GM18499 (cell line): ENCODE data around the gene DNAH2.
"Not testable (repeated sequence)": the region's sequence is repeated elsewhere in the genome, so short reads cannot be mapped to it uniquely, and the experiment has no call there.

Source experiments
- ATAC-seq: cut with Tn5 transposase; IDR thresholded peaks from one replicate; pipeline ENCODE4 v1.9.1; 2021; ENCODE audit warnings: moderate number of reproducible peaks; ENCODE audit not compliant: insufficient read depth, unreplicated experiment

The DNAH2 gene

DNA sequence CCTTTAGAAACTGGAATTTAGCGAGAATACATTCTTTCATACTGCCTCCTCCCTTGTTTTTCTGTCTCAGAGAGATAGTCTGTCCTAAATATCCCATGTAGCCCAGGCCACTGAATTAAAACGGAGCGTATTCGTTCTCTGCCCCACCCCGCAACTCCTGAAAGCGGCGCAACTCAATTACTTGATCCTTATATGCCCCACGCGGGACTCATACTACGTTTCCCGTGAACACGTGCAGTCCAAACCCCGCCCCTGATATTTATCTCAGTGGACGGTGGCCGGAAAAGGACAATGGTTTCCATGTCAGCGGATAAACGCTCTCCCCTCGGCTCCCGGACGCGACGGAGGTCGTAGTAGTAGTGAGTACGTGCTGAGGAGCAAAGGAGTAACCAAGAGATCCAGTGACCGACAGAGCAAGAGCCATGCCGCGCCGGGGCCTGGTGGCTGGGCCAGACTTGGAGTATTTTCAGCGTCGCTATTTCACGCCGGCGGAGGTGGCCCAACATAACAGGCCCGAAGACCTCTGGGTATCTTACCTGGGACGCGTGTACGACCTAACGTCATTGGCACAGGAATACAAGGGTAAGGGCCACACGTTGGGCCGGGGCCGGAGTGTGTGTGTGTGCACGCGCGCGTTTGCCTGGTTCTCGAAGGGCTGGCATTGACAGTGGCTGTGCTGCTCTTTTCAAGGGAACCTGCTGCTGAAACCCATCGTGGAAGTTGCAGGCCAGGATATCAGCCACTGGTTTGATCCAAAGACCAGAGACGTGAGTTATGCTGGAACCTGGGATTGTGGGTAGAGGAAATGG is 140.4 kb downstream of the DNAH2 start, which contains the start of gene CYB5D1:
CYB5D1 (plus strand) TSS at position 291 of the 809 bp plus-strand sequence; CDS start at position 423, 132 bp downstream.
- peak; percentile 21 for ATAC-seq

DNA sequence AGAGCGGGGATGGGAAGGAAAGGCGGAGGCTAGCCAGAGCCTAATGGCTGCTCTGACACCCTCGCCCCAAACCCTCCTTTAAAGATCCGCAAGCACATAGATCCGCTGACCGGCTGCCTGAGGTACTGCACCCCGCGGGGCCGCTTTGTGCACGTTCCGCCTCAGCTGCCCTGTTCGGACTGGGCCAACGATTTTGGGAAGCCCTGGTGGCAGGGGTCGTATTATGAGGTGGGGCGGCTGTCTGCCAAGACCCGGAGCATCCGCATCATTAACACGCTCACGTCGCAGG is 140.9 kb downstream of the DNAH2 start:
- ATAC-seq: no peak

DNA sequence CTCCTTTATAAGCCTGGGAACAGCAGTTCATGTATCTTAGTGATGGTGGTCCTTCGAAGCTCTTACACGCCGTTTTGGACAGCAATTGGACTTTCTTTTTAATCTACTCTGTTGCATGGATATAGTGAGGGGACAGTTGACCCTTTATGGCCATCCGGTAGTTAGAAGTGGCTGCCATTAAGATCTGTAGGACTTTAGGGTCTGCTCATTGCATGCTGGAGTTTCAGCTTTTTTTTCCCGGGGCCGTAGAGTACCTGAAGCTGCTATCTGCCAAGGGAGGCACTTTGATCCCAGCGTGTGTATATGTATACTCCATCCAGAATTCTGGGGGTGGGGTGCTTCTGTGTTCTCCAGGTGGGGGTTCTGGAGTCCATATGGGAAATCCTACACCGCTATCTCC is 141.5 kb downstream of the DNAH2 start:
- no peak for ATAC-seq

DNA sequence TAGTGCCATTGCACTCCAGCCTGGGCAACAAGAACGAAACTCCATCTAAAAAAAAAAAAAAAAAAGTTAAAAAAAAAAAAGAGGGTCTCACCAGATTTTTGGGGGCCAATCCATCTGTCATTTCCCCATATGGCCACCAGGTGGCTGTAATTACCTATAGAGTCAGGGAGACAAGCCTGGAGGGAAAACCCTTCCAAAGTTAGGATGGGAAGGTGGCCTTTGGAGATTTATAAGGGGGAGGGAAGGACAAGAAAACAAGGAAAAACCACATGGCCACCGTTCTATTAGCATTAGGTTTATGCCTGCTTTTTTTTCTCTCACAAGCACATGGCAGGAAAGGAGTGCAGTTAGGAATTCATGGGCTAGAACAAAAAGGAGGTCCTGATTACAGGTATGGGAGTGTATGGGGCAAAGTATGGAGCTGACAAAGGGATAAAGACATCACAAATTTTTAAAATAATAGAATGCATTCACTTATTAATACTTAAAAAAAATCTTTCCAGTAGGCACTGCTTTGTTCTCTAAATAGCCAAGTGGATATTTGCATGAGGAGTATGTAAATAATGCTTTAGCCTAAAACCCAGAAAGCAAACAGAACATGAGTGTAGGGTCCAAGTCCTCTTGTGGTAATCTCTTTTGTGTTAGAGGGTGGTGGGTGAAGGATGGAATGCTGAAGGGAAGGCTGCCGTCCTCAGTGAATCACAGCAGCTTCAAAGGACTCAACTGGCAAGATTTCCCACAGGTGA is 145.3 kb downstream of the DNAH2 start:
- ATAC-seq: no peak

DNA sequence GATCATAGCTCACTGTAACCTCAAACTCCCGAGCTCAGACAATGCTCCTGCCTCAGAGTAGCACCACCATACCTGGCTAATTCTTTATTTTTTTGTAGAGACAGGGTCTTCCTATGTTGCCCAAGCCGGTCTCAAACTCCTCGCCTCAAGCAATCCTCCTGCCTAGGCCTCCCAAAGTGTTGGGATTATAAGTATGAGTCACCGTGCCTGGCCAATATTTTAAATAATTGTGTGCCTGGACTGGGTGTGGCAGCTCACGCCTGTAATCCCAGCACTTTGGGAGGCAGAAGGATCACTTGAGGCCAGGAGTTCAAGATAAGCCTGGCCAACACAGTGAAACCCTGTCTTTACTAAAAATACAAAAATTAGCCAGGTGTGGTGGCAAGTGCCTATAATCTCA is 146.8 kb downstream of the DNAH2 start:
- ATAC-seq: not testable (repeated sequence)

DNA sequence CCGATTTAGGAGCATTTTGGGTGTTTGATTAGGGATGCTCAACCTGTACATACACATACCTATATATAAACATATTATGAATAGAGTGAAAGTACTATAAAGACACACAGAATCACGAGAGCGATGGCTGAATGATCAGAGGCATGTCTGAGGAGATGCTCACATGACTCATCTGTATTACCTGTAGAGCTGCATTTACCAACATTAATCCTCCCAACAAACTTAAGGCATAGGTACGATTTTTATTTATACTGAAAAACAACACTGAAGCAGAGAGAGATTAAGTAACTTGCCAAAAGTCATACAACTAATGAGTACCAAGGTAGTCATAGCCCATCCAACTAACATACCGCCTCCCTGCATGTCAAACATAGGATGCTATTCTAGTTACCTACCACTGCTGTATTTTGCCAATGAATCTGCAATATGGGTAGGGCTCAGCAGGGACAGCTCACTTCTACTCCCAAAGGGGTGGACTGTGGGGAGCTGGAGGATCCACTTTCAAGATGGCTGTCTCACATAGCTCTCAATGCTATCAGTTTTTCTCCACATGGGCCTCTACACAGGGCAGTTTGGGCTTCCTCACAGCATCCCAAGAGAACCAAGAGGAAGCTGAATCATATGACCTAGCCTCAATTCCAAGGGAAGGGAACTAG is 147.6 kb downstream of the DNAH2 start:
- no peak for ATAC-seq

DNA sequence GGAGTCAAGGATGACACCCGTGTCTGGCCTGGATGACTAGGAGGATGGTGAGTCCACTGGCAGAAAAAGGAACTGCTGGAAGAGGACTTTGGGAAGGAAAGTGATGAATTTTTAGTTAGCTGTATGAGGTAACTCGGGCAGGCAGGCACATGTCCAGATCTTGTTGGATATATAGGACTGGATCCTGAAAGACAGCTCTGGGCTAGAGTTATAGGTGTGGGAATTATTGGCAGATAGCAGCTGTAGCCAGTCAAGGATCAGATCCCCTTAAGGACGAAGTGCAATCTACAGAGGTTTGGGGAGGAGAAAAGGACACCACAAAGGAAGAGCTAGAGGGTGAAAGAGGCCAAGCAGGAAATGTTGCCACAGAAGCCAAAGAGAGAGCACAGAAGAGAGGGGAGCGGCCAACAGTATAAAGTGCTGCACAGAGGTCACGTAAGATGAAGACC is 150.4 kb downstream of the DNAH2 start:
- ATAC-seq: no peak

DNA sequence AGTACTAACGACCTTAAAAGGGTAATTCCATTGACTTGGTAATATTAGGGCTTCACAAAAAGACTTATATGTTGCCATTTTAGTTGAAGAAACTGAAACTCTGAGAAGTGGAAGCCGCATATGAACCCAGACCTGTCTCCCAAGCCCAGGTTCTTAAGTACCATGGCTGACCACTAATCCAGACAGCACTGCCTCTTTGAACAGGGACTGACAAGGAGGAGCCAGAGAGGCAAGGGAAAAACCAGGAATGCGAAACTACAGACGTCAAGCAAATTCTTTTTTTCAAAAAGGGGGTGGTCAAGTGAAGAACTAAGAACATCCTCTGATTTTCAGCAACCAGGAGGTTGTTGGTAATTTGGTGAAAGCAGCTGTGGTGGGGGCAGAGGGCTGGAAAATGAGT is 155.5 kb downstream of the DNAH2 start:
- ATAC-seq: no peak

DNA sequence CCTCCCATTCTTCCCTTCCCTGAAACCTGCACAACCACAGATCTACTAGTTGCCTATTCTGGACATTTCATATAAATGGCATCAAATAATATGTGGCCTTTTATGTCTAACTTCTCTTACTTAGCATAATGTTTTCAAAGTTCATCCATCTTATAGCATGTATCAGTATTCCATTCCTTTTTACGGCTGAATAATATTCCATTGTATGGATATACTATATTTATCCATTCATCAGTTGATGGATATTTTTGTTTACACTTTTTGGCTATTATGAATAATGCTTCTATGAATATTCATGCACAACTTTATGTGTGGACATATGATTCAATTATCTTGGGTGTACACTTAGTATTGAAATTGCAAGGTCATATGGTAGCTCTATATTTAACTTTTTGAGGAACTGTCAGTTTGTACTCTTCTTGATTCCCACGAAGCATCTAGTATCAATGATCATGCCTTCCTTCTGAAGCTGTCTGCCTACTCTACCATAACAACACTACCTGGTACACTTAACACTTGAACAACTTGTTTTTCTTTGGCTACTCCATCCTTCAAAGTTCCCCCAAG is 158.3 kb downstream of the DNAH2 start:
- no peak for ATAC-seq

DNA sequence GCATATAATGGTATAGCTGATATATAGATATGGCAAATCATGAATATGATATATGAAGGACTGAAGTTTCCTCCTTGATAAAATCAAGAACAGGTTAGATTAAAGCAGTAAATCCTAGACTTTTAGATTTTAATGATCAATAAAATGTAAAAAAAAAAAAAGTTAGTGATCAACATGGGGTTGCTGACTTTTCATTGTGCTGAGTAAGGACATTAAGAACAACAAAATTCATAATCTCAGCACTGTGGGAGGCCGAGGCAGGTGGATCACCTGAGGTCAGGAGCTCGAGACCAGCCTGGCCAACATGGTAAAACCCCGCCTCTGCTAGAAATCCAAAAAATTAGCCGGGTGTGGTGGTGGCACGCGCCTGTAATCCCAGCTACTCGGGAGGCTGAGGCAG is 160.7 kb downstream of the DNAH2 start:
- ATAC-seq: no peak

DNA sequence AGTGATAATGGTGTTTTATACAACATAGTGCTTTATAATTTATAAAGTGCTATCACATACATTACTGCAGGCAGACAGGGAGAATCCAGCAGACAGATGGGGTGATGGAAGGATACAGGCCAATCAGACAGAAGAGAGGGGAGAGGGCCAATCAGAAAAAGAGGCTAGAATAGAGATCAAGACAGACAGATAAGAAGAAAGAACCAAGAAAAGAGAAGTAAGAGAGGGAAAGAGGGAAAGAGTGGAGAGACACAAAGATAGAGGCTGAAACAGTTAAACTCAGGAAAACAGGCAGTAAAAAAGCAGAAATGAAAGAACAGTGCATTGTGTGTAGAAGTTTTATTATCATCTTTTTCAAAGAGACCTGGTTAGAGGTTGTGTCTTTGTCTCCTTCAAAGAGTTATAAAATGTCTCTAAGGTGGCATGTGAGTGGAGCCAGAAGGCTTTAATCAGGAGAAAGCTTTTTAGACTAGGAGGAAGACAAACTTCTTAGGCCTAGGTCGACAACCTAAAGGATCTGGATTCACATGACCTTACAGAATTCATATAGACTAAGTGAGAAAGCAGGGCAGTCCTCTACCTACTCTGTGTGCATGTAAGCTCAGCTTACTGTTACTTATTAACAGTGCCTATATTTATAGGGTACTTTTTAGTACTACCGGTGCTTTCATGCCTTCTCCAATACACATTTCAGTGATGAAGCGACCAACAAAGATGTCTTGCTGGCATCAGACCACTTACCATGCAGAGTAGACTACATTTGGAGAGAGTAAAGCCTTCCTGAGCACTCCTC is 162.7 kb downstream of the DNAH2 start:
- ATAC-seq: no peak

DNA sequence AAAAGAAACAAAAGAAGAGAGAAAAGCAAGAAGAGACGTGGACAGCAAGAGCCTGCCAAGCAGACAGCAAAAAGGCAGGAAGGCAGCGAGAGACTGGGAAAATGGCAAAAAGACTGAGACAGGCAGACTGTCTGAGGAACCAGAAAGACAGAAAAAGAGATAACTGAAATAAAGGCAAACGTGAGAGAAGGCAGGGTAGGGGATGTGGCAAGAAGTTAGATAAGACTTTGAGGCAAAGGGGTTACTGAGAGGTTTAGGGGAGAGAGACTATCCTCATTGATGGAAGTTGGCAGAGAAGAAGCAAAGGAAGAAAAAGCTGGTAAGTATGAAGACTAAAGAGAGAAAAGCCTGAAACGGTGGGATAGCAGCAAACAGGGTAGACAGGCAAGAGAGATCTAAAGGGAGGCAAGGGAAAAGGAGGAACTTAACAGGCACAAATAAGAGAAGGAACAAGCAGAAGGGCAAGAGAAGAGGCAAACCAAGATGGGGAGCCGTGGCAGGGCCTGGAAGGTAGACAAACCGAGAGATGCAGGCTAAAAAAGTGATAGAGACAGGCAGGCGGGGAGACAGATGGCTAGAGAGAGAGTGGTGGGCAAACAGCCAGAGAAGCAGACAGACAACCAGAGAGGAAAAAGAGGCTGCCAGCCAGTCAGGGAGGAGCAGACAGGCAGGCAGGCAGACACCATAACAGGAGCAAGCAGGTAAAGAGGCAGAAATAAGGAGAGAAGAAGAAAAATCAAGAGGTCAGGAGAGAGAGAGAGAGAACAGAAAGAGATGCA is 163.9 kb downstream of the DNAH2 start:
- no peak for ATAC-seq

DNA sequence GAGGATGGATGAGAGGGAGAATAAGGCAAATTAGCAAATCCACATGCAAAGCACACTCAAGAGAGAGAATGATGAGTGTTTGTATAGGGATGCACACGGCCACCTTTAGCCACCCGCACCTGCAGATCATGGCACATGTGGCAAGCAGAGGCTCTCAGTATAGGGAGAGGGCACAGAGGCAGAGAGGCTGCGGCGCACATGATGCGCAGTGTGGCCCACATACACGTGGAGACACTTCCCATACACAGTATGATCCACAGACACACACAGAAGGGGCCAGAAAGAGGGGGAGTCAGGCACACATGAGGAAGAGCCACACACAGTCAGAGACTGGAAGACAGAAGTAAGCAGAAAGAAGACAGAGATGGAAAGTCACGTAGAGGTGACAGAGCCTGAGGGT is 164.5 kb downstream of the DNAH2 start:
- ATAC-seq: no peak

DNA sequence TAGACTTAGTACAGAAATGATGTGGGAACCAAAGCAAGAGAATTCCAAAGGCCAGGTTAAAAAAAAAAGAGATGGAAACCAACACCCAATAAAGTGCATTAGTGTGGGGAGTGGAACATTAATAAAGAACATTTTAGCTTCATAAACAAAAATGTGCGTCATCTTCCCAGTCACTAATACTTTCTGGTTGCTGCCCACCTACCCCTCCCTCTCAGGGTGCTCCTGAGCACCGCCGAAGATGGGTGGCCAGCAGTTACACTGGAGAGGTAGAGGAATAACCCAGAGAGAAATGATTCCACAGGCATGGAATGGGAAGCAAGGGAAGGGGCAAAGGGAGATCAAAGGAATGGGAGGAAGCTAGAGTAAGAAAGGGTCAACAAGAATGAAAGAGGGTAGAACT is 165.1 kb downstream of the DNAH2 start:
- ATAC-seq: no peak
